Suprapubic skin (tissue), 4 donors: ENCODE data around the gene ZSCAN21.

Source experiments
- CTCF ChIP-seq, 2 donors: fragments of 200-600 bp in 1 of 2; fragments of 450-650 bp in 1 of 2; sonication (generic) in 1 of 2; IDR thresholded peaks; one replicate each; pipeline ENCODE4 v1.5.1; 2016 to 2019; ENCODE audit warnings: antibody characterized with exemption in 2 of 2, mild to moderate bottlenecking in 1 of 2, moderate library complexity in 1 of 2
- POLR2A ChIP-seq, 2 donors: fragments of 450-650 bp; IDR thresholded peaks; one replicate each; pipeline ENCODE4 v1.6.1; 2017; ENCODE audit warnings: antibody characterized with exemption in 2 of 2, mild to moderate bottlenecking in 2 of 2, moderate library complexity in 2 of 2
- POLR2AphosphoS5 ChIP-seq, 3 donors: sonication (generic); formaldehyde crosslinking; IDR thresholded peaks; one replicate each; pipeline ENCODE4 v1.6.1; 2017; ENCODE audit warnings: antibody characterized with exemption in 3 of 3

- TF ChIP-seq CTCF (IDR thresholded peaks at IDR 0.05) (no peak), POLR2A (IDR thresholded peaks at IDR 0.05) (no peak), POLR2AphosphoS5 (IDR thresholded peaks at IDR 0.05) (no peak)
Measured at GRCh38 chr7:100095289-100095688, 45.7 kb downstream of the ZSCAN21 start.
